Suprapubic skin (tissue), 4 donors: ENCODE results near the gene EIF5. TPM values are rescaled to one million over a fixed set of nuclear protein-coding genes. Genes with fewer than 3 reads are reported as not detected.

ENCODE experiments used
- DNase-seq, 2 donors: peaks; one replicate each; pipeline ENCODE4 v3.0.0-alpha.2; 2019; ENCODE audit warnings: low spot score in 2 of 2
- H3K27ac ChIP-seq: fragments of 200-600 bp; sonication (generic); one replicate; pipeline ENCODE4 v1.5.1; 2019
- H3K27me3 ChIP-seq: fragments of 200-600 bp; sonication (generic); one replicate; pipeline ENCODE4 v1.5.1; 2019
- H3K36me3 ChIP-seq: fragments of 200-600 bp; sonication (generic); one replicate; pipeline ENCODE4 v1.5.1; 2019
- H3K4me1 ChIP-seq: fragments of 200-600 bp; sonication (generic); one replicate; pipeline ENCODE4 v1.5.1; 2019
- H3K4me3 ChIP-seq: fragments of 200-600 bp; sonication (generic); one replicate; pipeline ENCODE4 v1.5.1; 2019; ENCODE audit warnings: mild to moderate bottlenecking
- H3K9me3 ChIP-seq: fragments of 200-600 bp; sonication (generic); one replicate; pipeline ENCODE4 v1.5.1; 2019
- CTCF ChIP-seq, 2 donors: fragments of 200-600 bp in 1 of 2; fragments of 450-650 bp in 1 of 2; sonication (generic) in 1 of 2; IDR thresholded peaks; one replicate each; pipeline ENCODE4 v1.5.1; 2016 to 2019; ENCODE audit warnings: antibody characterized with exemption in 2 of 2, mild to moderate bottlenecking in 1 of 2, moderate library complexity in 1 of 2
- EP300 ChIP-seq: sonication (generic); formaldehyde crosslinking; IDR thresholded peaks from one replicate; pipeline ENCODE4 v1.6.1; 2017; ENCODE audit warnings: antibody characterized with exemption
- POLR2A ChIP-seq, 2 donors: fragments of 450-650 bp; IDR thresholded peaks; one replicate each; pipeline ENCODE4 v1.6.1; 2017; ENCODE audit warnings: antibody characterized with exemption in 2 of 2, mild to moderate bottlenecking in 2 of 2, moderate library complexity in 2 of 2
- POLR2AphosphoS5 ChIP-seq, 3 donors: sonication (generic); formaldehyde crosslinking; IDR thresholded peaks; one replicate each; pipeline ENCODE4 v1.6.1; 2017; ENCODE audit warnings: antibody characterized with exemption in 3 of 3
- WGBS: methylation state at CpG from one replicate; pipeline ENCODE4 v1.1.5; 2018; 5-methylcytosine and 5-hydroxymethylcytosine counted together
- total RNA-seq, 4 donors: library from RNA; depleted of rRNA; stranded (reverse); fragments of >200 nt; gene quantifications; one replicate each; pipeline ENCODE4 v1.1.0, GENCODE V29; 2016

EIF5 gene
- total RNA-seq, 4 donors from 2014 or later = 167 to 241 (median 194) TPM

GRCh38 chr14:103374121-103374520 is 40.1 kb downstream of the EIF5 start:
- 85% methylated on average over 11 of the region's 11 CpGs for WGBS
- no peak for DNase-seq
- Histone ChIP-seq H3K9me3 (no peaks in the 10 kb centered on the region), H3K27ac (no peak overlapping the region), H3K4me3 (no peak overlapping the region), H3K36me3 (no peaks in the 10 kb centered on the region), H3K4me1 (no peaks in the 10 kb centered on the region), H3K27me3 (no peaks in the 10 kb centered on the region)
- no peak for TF ChIP-seq POLR2AphosphoS5 (IDR thresholded peaks at IDR 0.05)
- TF ChIP-seq EP300 = no peak
- TF ChIP-seq CTCF (IDR thresholded peaks at IDR 0.05) = no peak
- no peak for TF ChIP-seq POLR2A (IDR thresholded peaks at IDR 0.05)

DNA sequence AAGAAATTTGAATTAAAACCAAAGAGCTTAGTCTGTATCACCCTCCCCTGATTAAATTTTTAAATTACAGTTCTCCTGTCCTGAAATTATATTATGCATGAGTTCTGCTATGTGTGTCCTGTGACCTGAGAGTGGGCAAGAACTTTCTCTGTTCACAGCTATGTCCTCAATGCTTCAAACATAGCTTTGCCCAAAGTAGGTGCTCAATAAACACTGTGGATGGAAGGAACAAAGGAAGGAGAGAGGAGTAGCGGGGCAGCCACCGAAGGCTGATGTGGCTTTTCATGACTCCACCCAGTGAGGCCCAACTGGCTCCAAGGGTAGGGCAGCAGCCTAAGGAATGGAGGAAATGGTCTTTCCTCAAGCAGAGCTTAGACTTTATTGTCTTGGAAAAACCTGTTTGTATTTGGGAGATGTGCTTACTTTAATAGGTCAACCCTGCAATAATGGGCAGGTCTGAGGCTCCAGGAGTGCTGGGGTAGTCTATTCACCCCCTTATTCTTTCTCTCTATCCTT is 43.5 kb downstream of the EIF5 start:
- H3K36me3 ChIP-seq = no peaks in the 10 kb centered on the region
- no peaks in the 10 kb centered on the region for H3K4me1 ChIP-seq
- no peak for DNase-seq
- no peak overlapping the region for H3K4me3 ChIP-seq
- TF ChIP-seq EP300 = no peak
- no peak for TF ChIP-seq POLR2A (IDR thresholded peaks at IDR 0.05)
- TF ChIP-seq POLR2AphosphoS5 (IDR thresholded peaks at IDR 0.05) = no peak
- no peak for TF ChIP-seq CTCF (IDR thresholded peaks at IDR 0.05)
- H3K27ac ChIP-seq = no peak overlapping the region
- H3K27me3 ChIP-seq = no peaks in the 10 kb centered on the region
- no peaks in the 10 kb centered on the region for H3K9me3 ChIP-seq
- 79% methylated on average over 2 of the region's 2 CpGs for WGBS

GRCh38 chr14:103378038-103378854 is 44.2 kb downstream of the EIF5 start:
- no peaks in the 10 kb centered on the region for H3K36me3 ChIP-seq
- no peak overlapping the region for H3K27ac ChIP-seq
- DNase-seq = no peak
- TF ChIP-seq CTCF (IDR thresholded peaks at IDR 0.05) (no peak), POLR2AphosphoS5 (IDR thresholded peaks at IDR 0.05) (no peak), POLR2A (IDR thresholded peaks at IDR 0.05) (no peak), EP300 (no peak)
- H3K9me3 ChIP-seq = no peaks in the 10 kb centered on the region
- no peaks in the 10 kb centered on the region for H3K4me1 ChIP-seq
- 89% methylated on average over 13 of the region's 14 CpGs for WGBS
- no peaks in the 10 kb centered on the region for H3K27me3 ChIP-seq
- H3K4me3 ChIP-seq = no peak overlapping the region

- Histone ChIP-seq H3K36me3 (no peaks in the 10 kb centered on the region), H3K4me3 (no peak overlapping the region), H3K27me3 (no peaks in the 10 kb centered on the region), H3K4me1 (peaks cover 9% of the 10 kb centered on the region), H3K27ac (no peak overlapping the region), H3K9me3 (no peaks in the 10 kb centered on the region)
- no peak for DNase-seq
- TF ChIP-seq POLR2A (IDR thresholded peaks at IDR 0.05) (no peak), EP300 (no peak), POLR2AphosphoS5 (IDR thresholded peaks at IDR 0.05) (no peak), CTCF (IDR thresholded peaks at IDR 0.05) (no peak)
- WGBS = 16% methylated on average over 2 of the region's 2 CpGs
Measured at GRCh38 chr14:103380719-103381377, 46.8 kb downstream of the EIF5 start.

- no peaks in the 10 kb centered on the region for H3K36me3 ChIP-seq
- TF ChIP-seq EP300 (no peak), CTCF (IDR thresholded peaks at IDR 0.05) (no peak), POLR2AphosphoS5 (IDR thresholded peaks at IDR 0.05) (no peak), POLR2A (IDR thresholded peaks at IDR 0.05) (no peak)
- H3K27me3 ChIP-seq = no peaks in the 10 kb centered on the region
- no peak overlapping the region for H3K27ac ChIP-seq
- peaks cover 20% of the 10 kb centered on the region for H3K4me1 ChIP-seq
- DNase-seq = no peak
- no peaks in the 10 kb centered on the region for H3K9me3 ChIP-seq
- H3K4me3 ChIP-seq = no peak overlapping the region
- 55% methylated on average over 4 of the region's 4 CpGs for WGBS
Measured at GRCh38 chr14:103382376-103382775, 48.3 kb downstream of the EIF5 start.
